IPS-11a (cell line): ENCODE results near the gene MIOX.
A peak's percentile ranks its signal among the peaks of the same experiment; 100 is the strongest.

Experiments used
- H3K4me3 ChIP-seq: one replicate; pipeline ENCODE4 v1.5.1; 2013; ENCODE audit warnings: low read depth, low read length, control low read depth

Gene MIOX

DNA sequence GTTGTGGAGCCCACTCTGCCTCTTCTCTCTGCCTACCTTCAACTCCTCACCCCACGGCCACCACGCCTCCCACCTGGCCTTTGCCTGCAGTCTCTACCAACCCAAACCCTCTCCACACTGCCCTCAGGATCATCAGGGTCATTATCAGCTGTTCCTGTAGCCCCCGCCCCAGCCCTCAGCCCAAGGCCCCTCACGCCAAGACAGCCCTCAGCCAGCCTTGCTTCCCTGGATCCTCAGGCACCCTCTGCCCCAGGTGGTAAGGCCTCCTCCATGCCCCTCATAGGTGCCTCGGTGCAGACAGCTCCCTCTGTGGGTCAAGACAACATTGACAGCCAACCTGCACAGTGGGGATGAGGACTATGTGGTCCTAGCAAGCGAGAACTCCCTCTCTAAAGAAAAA, 13.6 kb upstream of the MIOX start:
- H3K4me3 ChIP-seq = no peak overlapping the region

DNA sequence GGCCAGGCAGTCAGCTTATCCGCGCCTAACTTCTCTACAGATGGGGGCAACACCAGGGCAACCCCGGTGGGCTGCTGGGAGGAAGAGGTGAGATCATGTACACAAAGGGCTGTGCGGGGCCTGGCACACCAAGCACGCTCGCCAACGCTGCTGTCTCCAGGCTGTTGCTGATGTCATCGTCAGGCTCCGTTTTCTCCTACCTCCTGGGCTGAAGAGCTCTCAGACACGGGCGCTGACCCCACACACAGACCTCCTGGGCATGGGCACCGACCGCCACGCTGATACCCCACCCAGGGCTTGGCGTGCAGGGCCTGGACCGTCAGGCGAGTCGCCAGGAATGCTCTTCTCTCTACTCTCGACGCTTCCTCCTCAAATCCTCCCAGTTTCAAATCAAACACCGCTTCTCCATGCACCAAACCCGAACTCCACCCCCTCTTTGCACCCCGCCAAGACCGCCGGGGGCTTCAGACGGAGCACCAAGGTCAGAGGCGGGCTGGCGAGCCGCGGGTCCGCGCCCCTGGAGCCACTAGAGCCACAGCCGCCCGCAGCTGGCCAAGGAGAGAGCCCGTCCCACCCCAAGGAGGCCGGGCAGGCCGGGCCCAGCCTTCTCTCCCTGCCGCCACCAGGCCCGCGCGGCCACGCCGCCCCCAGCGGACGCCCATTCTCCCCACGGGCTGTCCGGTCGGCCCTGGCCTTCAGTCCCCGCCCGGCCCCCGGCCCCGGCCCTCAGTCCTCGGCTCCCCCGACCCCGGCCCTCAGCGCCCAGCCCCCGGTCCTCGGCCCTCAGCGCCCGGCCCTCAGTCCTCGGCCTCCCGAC, 12.6 kb upstream of the MIOX start:
- peak overlapping the region; percentile 58 for H3K4me3 ChIP-seq

DNA sequence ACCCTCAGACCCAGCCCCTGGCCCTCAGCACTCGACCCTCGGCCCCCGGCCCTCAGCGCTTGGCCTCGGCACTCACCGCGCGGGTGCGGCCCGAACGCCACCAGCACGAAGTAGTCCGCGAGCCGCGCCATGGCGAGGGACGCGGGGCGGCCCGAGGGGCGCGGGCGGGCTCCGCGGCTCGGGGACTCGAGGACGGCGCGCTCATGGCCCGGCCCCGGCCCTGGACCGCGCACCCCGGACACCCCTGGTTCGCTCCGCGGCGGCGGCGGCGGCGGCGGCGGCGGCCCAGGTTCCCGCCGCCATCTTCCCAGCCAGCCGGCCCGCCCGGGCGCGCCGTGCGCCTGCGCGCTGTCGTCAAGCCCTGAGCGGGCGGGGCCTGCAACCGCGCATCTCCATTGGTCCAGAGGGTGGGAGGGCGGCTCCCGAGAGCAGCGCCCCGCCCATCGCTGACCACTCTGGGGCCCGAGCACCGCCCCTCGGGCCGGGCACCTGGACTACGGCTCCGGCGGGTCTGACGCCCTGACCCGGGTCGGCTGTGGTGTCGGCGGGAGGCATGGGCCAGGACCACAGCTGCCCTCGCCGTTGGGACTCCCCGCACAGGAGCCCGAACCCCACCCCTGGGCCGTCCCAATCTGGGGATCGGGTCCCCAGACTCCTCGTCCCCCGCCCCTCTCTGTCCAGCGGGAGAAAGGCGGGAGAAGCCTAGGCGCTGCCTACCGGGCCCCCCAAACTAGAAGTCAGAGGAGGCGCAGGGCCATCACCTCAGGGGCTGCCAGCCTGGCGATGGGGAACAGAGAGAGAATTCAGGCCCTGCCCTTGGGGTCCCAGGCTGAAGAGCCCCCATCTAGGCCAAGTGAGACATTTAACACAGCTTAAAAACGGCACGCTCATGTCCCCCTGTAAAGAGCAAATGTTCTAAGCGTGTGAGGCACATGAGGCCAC, 11.7 kb upstream of the MIOX start, which contains the start of gene SBF1:
TSS of gene SBF1 (minus strand) at position 326 of the 942 bp plus-strand sequence. CDS start at position 131, 195 bp downstream.
- H3K4me3 ChIP-seq = peak within 1 kb of the TSS; percentile 58

- no peak overlapping the region for H3K4me3 ChIP-seq
These were observed 11.0 kb upstream of the MIOX start for GRCh38 chr22:50475652-50476002.

GRCh38 chr22:50476868-50477267, 9.8 kb upstream of the MIOX start:
- H3K4me3 ChIP-seq = no peak overlapping the region

DNA sequence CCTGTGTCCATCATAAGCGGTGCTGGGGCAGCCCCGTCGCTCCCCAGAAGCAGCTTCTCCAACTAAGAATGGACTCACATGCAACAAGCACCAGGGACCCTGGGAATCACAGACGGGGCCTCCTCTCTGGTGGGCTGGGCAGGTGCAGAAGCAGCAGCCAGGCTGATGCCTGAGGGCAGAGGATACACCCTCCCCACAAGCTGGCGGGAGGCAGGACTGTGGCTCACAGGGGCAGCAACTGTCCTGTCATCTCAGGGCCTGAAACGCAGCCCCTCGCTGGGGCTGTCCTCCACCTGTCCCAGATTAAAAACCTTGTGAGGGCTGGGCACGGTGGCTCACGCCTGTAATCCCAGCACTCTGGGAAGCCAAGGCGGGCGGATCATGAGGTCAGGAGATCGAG, 8.7 kb upstream of the MIOX start:
- H3K4me3 ChIP-seq = no peak overlapping the region

DNA sequence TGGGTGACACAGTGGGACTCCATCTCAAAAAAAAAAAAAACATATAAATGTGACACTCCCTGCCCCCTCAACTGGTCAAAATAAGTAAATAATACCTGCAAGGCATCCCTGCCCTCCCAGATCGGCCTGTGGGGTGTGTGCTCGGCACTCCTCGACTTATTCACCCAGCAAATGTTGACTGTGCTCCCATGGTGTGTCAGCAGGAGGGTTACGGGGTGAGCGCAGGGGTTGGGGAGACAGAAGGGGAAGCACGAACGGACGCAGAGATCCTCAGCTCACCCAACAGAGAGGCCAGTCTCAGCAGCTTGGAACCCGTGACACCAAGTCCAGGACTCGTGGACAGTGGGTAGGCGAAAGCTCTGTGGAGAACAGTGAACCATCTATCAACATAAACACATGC, 6.9 kb upstream of the MIOX start:
- H3K4me3 ChIP-seq = no peak overlapping the region

GRCh38 chr22:50481045-50481439, 5.6 kb upstream of the MIOX start:
- peak overlapping the region; percentile 62 for H3K4me3 ChIP-seq

- H3K4me3 ChIP-seq = peak within 1 kb of the TSS; percentile 62
These were observed 5.1 kb upstream of the MIOX start, which contains the start of gene ADM2 for GRCh38 chr22:50481440-50482106. ADM2 (plus strand) TSS chr22:50481543; CDS start chr22:50481848, 305 bp downstream.

DNA sequence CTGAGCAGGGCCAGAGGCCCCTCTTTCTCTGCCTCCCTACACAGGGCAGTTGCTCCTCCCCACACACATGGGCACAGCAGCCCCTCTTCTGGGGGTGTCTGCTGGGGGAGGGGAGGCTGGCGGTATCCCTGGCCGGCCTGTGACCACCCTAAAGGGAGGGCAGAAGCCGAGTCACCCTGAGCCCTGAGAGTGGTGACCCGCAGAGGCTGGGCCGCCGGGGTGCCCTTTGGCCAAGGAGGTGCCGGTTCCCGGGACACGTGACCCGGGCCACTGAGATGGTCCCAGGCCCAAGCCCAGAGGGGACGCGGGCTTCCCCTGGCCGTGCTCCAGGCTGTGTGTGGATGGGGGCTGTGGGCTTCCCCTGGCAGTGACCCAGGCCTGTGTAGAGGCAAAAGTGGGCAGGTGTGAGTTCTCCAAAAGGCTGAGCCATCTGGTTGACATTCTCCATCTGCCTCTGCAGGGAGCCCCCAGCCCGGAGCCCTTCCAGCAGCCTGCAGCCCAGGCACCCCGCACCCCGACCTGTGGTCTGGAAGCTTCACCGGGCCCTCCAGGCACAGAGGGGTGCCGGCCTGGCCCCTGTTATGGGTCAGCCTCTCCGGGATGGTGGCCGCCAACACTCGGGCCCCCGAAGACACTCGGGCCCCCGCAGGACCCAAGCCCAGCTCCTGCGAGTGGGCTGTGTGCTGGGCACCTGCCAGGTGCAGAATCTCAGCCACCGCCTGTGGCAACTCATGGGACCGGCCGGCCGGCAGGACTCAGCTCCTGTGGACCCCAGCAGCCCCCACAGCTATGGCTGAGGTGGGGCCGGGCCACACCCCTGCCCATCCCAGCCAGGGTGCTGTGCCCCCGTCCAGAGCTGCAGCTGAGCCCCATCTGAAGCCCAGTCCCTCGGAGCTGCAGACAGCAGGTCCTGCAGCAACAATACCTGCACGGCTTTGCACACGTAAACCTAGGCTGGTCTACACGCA, 4.3 kb upstream of the MIOX start:
- peak overlapping the region; percentile 62 for H3K4me3 ChIP-seq

DNA sequence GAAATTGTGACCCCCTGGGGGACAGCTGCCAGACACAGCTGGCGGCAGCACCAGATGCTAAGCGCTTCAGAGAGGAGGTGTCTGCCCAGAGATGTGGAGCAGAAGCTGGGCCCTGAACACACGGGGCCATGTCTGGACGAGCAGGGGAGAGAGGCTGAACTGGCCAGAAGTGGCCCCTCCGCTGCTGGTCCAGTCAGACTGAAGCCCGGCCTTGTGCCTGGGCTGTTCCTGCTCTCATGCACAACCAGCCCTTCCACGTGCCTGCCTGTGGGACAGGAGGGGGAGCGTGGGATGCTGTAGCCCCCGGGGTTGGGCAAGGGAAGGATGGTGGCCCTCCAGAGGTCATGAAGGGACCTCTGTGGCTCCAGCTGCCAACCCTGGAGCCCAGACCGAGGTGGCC, 3.6 kb upstream of the MIOX start:
- no peak overlapping the region for H3K4me3 ChIP-seq

GRCh38 chr22:50483556-50483955, 3.1 kb upstream of the MIOX start:
- no peak overlapping the region for H3K4me3 ChIP-seq

DNA sequence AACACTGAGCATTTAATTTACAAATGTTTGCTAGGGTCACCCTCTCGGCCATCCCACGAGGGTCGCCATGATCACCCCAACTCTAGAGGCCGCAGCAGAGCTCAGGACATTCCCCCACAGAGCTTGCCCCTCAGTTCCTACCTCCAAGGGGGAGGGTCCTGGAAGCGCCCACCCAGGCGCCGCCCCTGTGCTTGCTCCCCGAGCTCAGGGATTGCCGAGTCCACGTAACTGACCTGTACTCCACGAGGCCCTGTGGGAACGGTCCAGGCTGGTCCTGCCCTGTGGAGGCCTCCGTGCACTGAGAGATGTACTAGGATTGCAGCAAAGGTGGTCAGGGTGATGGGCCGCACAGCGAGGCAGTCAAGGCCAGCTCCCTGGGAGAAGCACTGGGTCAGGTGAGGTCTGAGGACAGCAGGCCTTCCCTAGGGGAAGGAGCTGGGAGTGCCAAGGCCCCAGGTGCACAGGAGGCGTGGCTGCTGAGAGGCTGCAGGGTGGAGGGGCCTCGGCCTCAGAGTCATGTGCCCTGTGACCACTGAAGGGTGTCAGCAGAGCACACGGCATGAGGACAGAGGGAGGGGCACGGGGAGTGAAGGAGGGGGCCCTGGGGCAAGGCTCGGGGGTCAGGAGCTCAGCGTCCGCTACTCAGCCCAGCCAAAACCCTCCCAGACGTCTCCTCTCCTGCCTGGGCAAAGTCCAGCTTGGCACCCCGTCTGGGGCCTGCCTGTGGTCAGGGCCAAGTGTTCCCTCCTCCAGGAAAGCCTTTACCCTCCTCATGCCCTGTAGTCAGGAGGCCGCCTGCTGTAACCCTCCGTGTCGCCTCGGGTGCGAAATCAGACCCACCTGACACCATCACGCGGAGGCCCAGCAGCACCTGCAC, 2.4 kb upstream of the MIOX start:
- H3K4me3 ChIP-seq = no peak overlapping the region

DNA sequence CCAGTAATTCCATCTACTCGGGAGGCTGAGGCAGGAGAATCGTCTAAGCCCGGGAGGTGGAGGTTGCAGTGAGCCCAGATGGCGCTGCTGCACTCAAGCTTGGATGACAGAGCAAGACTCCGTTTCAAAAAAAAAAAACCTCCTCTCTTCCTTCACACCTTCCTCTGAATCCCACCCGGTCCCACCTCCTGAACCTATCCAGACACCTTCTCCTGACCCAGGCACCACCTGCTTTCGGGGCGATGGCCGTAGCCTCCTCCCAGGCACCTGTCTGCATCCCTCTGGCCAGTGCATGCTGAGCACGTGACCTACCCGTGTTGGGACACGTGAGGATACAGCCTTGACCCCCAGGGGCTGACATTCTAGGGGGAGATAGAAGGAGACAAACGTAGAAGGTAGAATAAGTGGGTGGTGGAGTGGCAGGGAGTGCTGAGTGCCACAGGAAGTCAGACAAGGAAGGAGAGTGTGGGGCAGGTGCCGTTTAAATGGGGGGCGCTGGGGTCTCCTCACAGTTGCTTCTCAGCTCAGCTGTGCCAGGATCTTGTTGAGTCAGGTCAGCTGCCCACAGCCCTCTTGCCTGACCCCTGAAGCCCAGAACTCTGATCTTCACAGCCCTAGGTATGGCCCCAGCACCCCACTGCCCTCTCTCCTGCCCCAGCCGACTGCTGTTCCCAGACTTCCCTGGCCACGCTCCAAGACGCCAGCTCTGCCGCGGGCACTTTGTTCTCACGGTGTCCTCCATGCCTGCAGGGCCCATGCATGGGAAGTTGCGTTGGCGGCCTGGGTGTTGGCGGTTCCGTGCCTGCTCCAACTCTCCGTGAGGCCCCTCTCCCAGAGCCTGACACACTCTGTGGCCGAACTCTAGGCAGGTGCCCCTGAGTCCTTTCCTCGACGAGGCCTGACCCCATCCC, 1.2 kb upstream of the MIOX start:
- no peak overlapping the region for H3K4me3 ChIP-seq

GRCh38 chr22:50487290-50488005, 789 bp downstream of the MIOX start:
- H3K4me3 ChIP-seq = no peak overlapping the region

DNA sequence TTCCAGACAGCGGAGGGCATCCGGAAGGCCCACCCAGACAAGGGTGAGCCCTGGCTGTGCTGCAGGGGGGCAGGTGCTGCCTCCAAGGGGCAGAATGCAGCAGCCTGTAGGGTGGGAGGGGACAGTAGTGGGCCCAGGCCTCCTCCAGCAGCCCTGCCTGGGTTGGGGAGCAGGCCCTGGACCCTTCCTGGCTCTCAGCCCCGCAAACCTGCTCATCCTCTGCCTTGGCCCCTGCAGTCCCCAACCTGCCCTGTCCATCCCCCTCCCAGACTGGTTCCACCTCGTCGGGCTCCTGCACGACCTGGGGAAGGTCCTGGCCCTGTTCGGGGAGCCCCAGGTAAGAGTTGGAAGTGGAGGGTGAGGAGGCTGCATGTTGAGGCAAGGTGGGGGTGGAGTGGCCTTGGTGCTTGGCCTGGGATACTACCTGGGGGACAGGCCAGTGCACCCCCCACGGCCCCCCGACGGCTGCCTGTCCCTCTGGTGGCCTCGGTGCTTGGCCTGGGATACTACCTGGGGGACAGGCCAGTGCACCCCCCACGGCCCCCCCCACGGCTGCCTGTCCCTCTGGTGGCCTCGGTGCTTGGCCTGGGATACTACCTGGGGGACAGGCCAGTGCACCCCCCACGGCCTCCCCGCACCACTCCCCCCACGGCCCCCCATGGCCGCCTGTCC, 1.5 kb downstream of the MIOX start:
- H3K4me3 ChIP-seq = no peak overlapping the region

DNA sequence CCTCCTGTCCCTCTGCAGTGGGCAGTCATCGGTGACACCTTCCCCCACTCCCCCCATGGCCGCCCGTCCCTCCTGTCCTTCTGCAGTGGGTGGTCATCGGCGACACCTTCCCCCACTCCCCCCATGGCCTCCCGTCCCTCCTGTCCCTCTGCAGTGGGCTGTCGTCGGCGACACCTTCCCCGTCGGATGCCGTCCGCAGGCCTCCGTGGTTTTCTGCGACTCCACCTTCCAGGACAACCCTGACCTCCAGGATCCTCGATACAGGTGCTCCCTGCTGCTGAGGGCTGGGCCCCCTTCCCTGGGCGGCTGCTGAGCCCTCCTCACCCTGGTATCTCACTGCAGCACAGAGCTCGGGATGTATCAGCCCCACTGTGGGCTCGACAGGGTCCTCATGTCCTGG, 2.2 kb downstream of the MIOX start:
- H3K4me3 ChIP-seq = no peak overlapping the region
